H1 (cell line): ENCODE measurements around the gene NPC2. TPM values are rescaled to one million over a fixed set of nuclear protein-coding genes. Genes with fewer than 3 reads are reported as not detected.

ENCODE experiments used
- CTCF ChIA-PET: fragments of 300-600 bp; sonication (Branson Sonifier 250); formaldehyde crosslinking; loops from one replicate; lab custom pipeline; 2021; ENCODE audit not compliant: partially characterized antibody; lab: Charles Lee
- POLR2A ChIA-PET: fragments of 300-600 bp; sonication (Branson Sonifier 250); formaldehyde crosslinking; loops from one replicate; lab custom pipeline; 2021; ENCODE audit warnings: inconsistent platforms; ENCODE audit not compliant: partially characterized antibody; lab: Charles Lee
- DNase-seq, 2 experiments: peaks; one replicate each; pipeline versions ENCODE4 v3.0.0 to v3.0.0-alpha.2; 2010 to 2022; ENCODE audit warnings: low spot score in 2 of 2, low read depth in 1 of 2, mixed read lengths in 1 of 2
- FAIRE-seq: peaks from 2 replicates; lab custom pipeline; 2011; peaks lifted over from hg19 to GRCh38; lab: Jason Lieb, UNC
- H2AFZ ChIP-seq: 2 replicates; pipeline ENCODE4 v1.8.1; 2012; ENCODE audit warnings: low read length, inconsistent platforms
- H2AK5ac ChIP-seq: 2 replicates; pipeline ENCODE4 v1.6.1; 2013; ENCODE audit warnings: low read depth, low read length
- H2BK120ac ChIP-seq: replicated peaks from 2 replicates; pipeline ENCODE3; 2013; ENCODE audit warnings: low read depth, low read length, inconsistent platforms
- H2BK12ac ChIP-seq: 2 replicates; pipeline ENCODE4 v1.6.1; 2013; ENCODE audit warnings: low read depth, low read length
- H2BK15ac ChIP-seq: 2 replicates; pipeline ENCODE4 v1.6.1; 2013; ENCODE audit warnings: low read length
- H2BK20ac ChIP-seq: 2 replicates; pipeline ENCODE4 v1.6.1; 2013; ENCODE audit warnings: low read length
- H2BK5ac ChIP-seq: 2 replicates; pipeline ENCODE4 v1.6.1; 2013; ENCODE audit warnings: low read depth, low read length
- H3K14ac ChIP-seq: 2 replicates; pipeline ENCODE4 v1.6.1; 2013; ENCODE audit warnings: inconsistent platforms; ENCODE audit not compliant: insufficient read length
- H3K18ac ChIP-seq: 2 replicates; pipeline ENCODE4 v1.6.1; 2013; ENCODE audit warnings: low read length; ENCODE audit errors: extremely low read depth
- H3K23ac ChIP-seq: 2 replicates; pipeline ENCODE4 v1.6.1; 2013; ENCODE audit warnings: inconsistent platforms; ENCODE audit not compliant: insufficient read length
- H3K23me2 ChIP-seq: 2 replicates; pipeline ENCODE4 v1.6.1; 2013; ENCODE audit warnings: low read depth, low read length
- H3K27ac ChIP-seq: 2 replicates; pipeline ENCODE4 v1.6.1; 2011; ENCODE audit warnings: low read depth, low read length, inconsistent platforms
- H3K27me3 ChIP-seq, 4 experiments: replicated peaks in 1 of 4; 1 replicate in 1 of 4; 2 replicates in 3 of 4; pipeline versions ENCODE4 v1.6.1 to v1.8.1; 2011 to 2013; ENCODE audit warnings: low read length in 3 of 4, mild to moderate bottlenecking in 3 of 4, inconsistent platforms in 2 of 4, mixed read lengths in 2 of 4, moderate library complexity in 1 of 4; ENCODE audit not compliant: control insufficient read depth in 3 of 4, insufficient read depth in 3 of 4; ENCODE audit errors: extremely low read depth in 1 of 4
- H3K36me3 ChIP-seq, 4 experiments: 2 replicates each; pipeline versions ENCODE4 v1.6.1 to v1.8.1; 2011 to 2013; ENCODE audit warnings: mild to moderate bottlenecking in 4 of 4, low read length in 3 of 4, moderate library complexity in 2 of 4, control low read depth in 1 of 4, inconsistent platforms in 1 of 4; ENCODE audit not compliant: insufficient read depth in 4 of 4, control insufficient read depth in 2 of 4
- H3K4ac ChIP-seq: replicated peaks from 2 replicates; pipeline ENCODE3; 2013; ENCODE audit warnings: low read length, low read depth, mixed read lengths, inconsistent platforms; ENCODE audit not compliant: insufficient read length
- H3K4me1 ChIP-seq, 4 experiments: replicated peaks in 1 of 4; 1 replicate in 1 of 4; 2 replicates in 3 of 4; pipeline versions ENCODE4 v1.6.1 to v1.8.1; 2011 to 2013; ENCODE audit warnings: low read length in 3 of 4, inconsistent platforms in 2 of 4, mixed read lengths in 1 of 4; ENCODE audit not compliant: insufficient read depth in 4 of 4, control insufficient read depth in 3 of 4
- H3K4me2 ChIP-seq, 2 experiments: 2 replicates each; pipeline versions ENCODE4 v1.6.1 to v1.8.1; 2011 to 2013; ENCODE audit warnings: low read depth in 2 of 2, low read length in 2 of 2, control low read depth in 1 of 2, inconsistent platforms in 1 of 2, mild to moderate bottlenecking in 1 of 2; ENCODE audit not compliant: insufficient read depth in 1 of 2
- H3K4me3 ChIP-seq, 4 experiments: fragments of 200-600, 300-600 bp in 1 of 4; sonication (generic), shearing (Covaris generic), sonication (Bioruptor Twin) in 1 of 4; 2 replicates each; pipeline versions ENCODE4 v1.5.1 to v1.8.1; 2011 to 2016; ENCODE audit warnings: low read length in 4 of 4, low read depth in 3 of 4, control low read depth in 2 of 4, inconsistent platforms in 2 of 4, mild to moderate bottlenecking in 2 of 4, mixed read lengths in 1 of 4, moderate library complexity in 1 of 4; ENCODE audit not compliant: insufficient read depth in 2 of 4; ENCODE audit errors: extremely low read depth in 1 of 4
- H3K56ac ChIP-seq: replicated peaks from 2 replicates; pipeline ENCODE3; 2013; ENCODE audit warnings: low read depth, mild to moderate bottlenecking, mixed read lengths, low read length, inconsistent platforms; ENCODE audit not compliant: insufficient read length
- H3K79me1 ChIP-seq: 2 replicates; pipeline ENCODE4 v1.6.1; 2013; ENCODE audit warnings: low read depth, low read length, control low read depth
- H3K79me2 ChIP-seq, 2 experiments: 2 replicates each; pipeline versions ENCODE4 v1.6.1 to v1.8.1; 2012 to 2013; ENCODE audit warnings: low read length in 2 of 2, mild to moderate bottlenecking in 2 of 2, inconsistent platforms in 1 of 2; ENCODE audit not compliant: insufficient read depth in 2 of 2, control insufficient read depth in 1 of 2
- H3K9ac ChIP-seq, 4 experiments: replicated peaks in 1 of 4; 1 replicate in 1 of 4; 2 replicates in 3 of 4; pipeline versions ENCODE4 v1.6.1 to v1.8.1; 2011 to 2013; ENCODE audit warnings: low read depth in 3 of 4, low read length in 3 of 4, control low read depth in 2 of 4, mild to moderate bottlenecking in 2 of 4, moderate library complexity in 2 of 4, inconsistent platforms in 1 of 4; ENCODE audit errors: extremely low read depth in 1 of 4
- H3K9me3 ChIP-seq, 2 experiments: 2 replicates each; pipeline versions ENCODE4 v1.6.1 to v1.8.1; 2012 to 2013; ENCODE audit warnings: mild to moderate bottlenecking in 2 of 2, moderate library complexity in 2 of 2, control low read depth in 1 of 2, inconsistent platforms in 1 of 2, low read depth in 1 of 2, low read length in 1 of 2, mixed read lengths in 1 of 2; ENCODE audit not compliant: insufficient read depth in 2 of 2
- H4K20me1 ChIP-seq, 2 experiments: replicated peaks in 1 of 2; 2 replicates each; pipeline versions ENCODE3 to v1.8.1; 2011 to 2013; ENCODE audit warnings: inconsistent platforms in 2 of 2, low read length in 2 of 2, mild to moderate bottlenecking in 1 of 2; ENCODE audit not compliant: insufficient read depth in 2 of 2, control insufficient read depth in 1 of 2
- H4K5ac ChIP-seq: 2 replicates; pipeline ENCODE4 v1.6.1; 2013; ENCODE audit warnings: low read length, low read depth, mixed read lengths, inconsistent platforms; ENCODE audit not compliant: insufficient read length
- H4K8ac ChIP-seq: 2 replicates; pipeline ENCODE4 v1.8.0; 2013; ENCODE audit warnings: mild to moderate bottlenecking, moderate library complexity, low read length, inconsistent platforms; ENCODE audit not compliant: insufficient read depth; ENCODE audit errors: extremely low read depth
- H4K91ac ChIP-seq: replicated peaks from 2 replicates; pipeline ENCODE3; 2013; ENCODE audit warnings: low read length, mixed read lengths, inconsistent platforms; ENCODE audit not compliant: insufficient read length
- ASH2L ChIP-seq: fragments of 200-600, 300-600 bp; sonication (generic); IDR thresholded peaks from one replicate; pipeline ENCODE4 v1.7.1; 2017; ENCODE audit warnings: low read length
- HDAC6 ChIP-seq: IDR thresholded peaks from one replicate; pipeline ENCODE4 v1.7.1; 2012; ENCODE audit warnings: low read depth, mild to moderate bottlenecking, inconsistent platforms, low read length, moderate library complexity
- JUND ChIP-seq: IDR thresholded peaks from 2 replicates; pipeline ENCODE4 v1.6.1; 2011; ENCODE audit warnings: mild to moderate bottlenecking, improper control_type of control experiment, low read length
- PHF8 ChIP-seq: fragments of 200-600 bp; sonication (generic); conservative IDR thresholded peaks from 2 replicates; pipeline ENCODE4 v1.7.1; 2012; ENCODE audit warnings: low read depth, mild to moderate bottlenecking, inconsistent platforms, low read length, moderate library complexity
- WGBS, 2 experiments: shearing (Covaris generic) in 1 of 2; methylation state at CpG; one replicate each; pipeline versions ENCODE4 v1.1.6 to v1.1.7; 2013 to 2015; ENCODE audit warnings: low lambda C conversion rate in 2 of 2, mixed read lengths in 2 of 2, inconsistent platforms in 1 of 2, low coverage in 1 of 2, missing lambda C conversion rate in 1 of 2; ENCODE audit not compliant: insufficient replicate concordance in 2 of 2, insufficient coverage in 1 of 2, insufficient read length in 1 of 2; ENCODE audit errors: extremely low coverage in 1 of 2, missing lambda C conversion rate in 1 of 2; 5-methylcytosine and 5-hydroxymethylcytosine counted together
- polyA plus RNA-seq, 7 experiments: library from polyadenylated mRNA; depleted of rRNA in 3 of 7; stranded (reverse) in 5 of 7; unstranded in 2 of 7; fragments of >200 nt in 5 of 7; fragments of 200-250 nt in 2 of 7; gene quantifications; 1 replicate in 5 of 7; 2 replicates in 1 of 7; 4 replicates in 1 of 7; pipeline versions ENCODE4 v1.2.1 to v1.2.3, GENCODE V29; 2011 to 2013; ENCODE audit warnings: missing spikeins in 2 of 7, mixed read lengths in 2 of 7
- total RNA-seq: library from RNA; stranded (reverse); fragmentation: NEBNext Ultra II Directional; extraction: Animal tissue kit (Norgen Biotek cat#: 25700); gene quantifications from 2 replicates; pipeline ENCODE4 v1.2.1, GENCODE V29; 2021

NPC2 gene
- total and polyA plus RNA-seq, 2 of the 8 experiments (the other 6 are each of a cell fraction or from before 2014, with no cell fraction given): 178 to 258 TPM

DNA sequence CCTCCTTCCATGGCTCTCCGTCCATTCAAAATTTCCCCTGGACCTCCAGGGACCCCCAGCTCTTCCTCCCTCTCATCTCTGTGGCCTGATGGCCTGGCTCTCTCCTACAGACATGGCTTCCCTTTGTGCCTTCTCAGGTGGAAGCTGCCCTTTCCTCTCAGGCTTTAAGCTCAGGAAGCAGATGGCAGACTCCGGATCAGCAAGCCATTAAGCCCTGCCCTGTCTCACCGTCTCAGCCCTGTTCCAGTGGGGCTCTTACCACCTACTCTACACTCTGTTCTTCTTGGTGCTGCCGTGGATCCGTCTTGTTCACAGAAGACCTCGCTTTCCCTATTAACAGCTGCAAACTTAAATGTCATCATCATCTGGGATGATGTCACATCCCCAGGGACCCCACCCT, 33.1 kb downstream of the NPC2 start:
- no peak overlapping the region for H2BK20ac ChIP-seq
- H3K18ac ChIP-seq: peak overlapping the region; percentile 65; the same call in 1 of the 2 replicates
- no peaks in the 10 kb centered on the region for H3K79me1 ChIP-seq
- peak overlapping the region; percentile 44; the same call in 1 of the 2 replicates for H2BK5ac ChIP-seq
- H3K56ac ChIP-seq: no peak overlapping the region
- H4K5ac ChIP-seq: no peak overlapping the region
- no peak overlapping the region for H3K9ac ChIP-seq
- no peaks in the 10 kb centered on the region for H3K23me2 ChIP-seq
- FAIRE-seq (no peak), DNase-seq (no peak)
- H3K4me2 ChIP-seq: no peak overlapping the region
- peaks cover 0 to 3% (median 2%) of the 10 kb centered on the region in 4 experiments; a peak in 5 of 7 replicates for H3K4me1 ChIP-seq
- H4K8ac ChIP-seq: no peak overlapping the region
- H2BK15ac ChIP-seq: peak overlapping the region; percentile 92; the same call in 1 of the 2 replicates
- peak overlapping the region; percentile 81 for H4K91ac ChIP-seq
- CTCF ChIA-PET: interaction anchor here (0.6 to 18.2 kb wide), 37 partner anchors 8 to 603 kb away, joined by 3 to 181 read pairs (median 7); no protein-coding TSS in a partner anchor
- no peak overlapping the region for H3K4ac ChIP-seq
- no peak overlapping the region for H2AFZ ChIP-seq
- H3K27me3 ChIP-seq: no peaks in the 10 kb centered on the region
- H2BK120ac ChIP-seq: no peak overlapping the region
- H3K9me3 ChIP-seq: peaks cover 0 to 3% of the 10 kb centered on the region in 2 experiments; a peak in 2 of 4 replicates
- H2BK12ac ChIP-seq: peak overlapping the region; percentile 84; the same call in 1 of the 2 replicates
- H3K27ac ChIP-seq: no peak overlapping the region
- 0 out of 2 replicates have a peak overlapping the region, but pooled peaks have one; percentile 42 for H2AK5ac ChIP-seq
- no peak overlapping the region for H3K14ac ChIP-seq
- no peak overlapping the region for H3K23ac ChIP-seq
- H3K4me3 ChIP-seq: no peak overlapping the region
- 95% methylated on average over 6 of the region's 6 CpGs; no CpG with 5 or more reads in 1 of the 2 experiments for WGBS, 2 experiments
- no peaks in the 10 kb centered on the region for H3K79me2 ChIP-seq
- 0 out of 8 replicates have a peak, but pooled peaks cover 0 to 2% (median 0%) of the 10 kb centered on the region in 4 experiments for H3K36me3 ChIP-seq
- POLR2A ChIA-PET: interaction anchor here (1.2 to 1.6 kb wide), 4 partner anchors 13 to 158 kb away, joined by 3 to 4 read pairs (median 3); partner anchors contain the start of gene ABCD4
- TF ChIP-seq PHF8 (no peak), HDAC6 (no peak), ASH2L (no peak), JUND (no peak)
- no peaks in the 10 kb centered on the region for H4K20me1 ChIP-seq
